Central memory CD8-positive, alpha-beta T cell (primary cell): ENCODE results near the gene MARK3.
"Not testable (repeated sequence)": the region's sequence is repeated elsewhere in the genome, so short reads cannot be mapped to it uniquely, and the experiment has no call there.

ENCODE experiments used
- ATAC-seq: fragments of 150-1000 bp; cut with Tn5 transposase; replicated peaks from 2 replicates; pipeline ENCODE4 v1.10.0; 2022; ENCODE audit warnings: mild to moderate bottlenecking, moderate FRiP score, moderate number of reproducible peaks; ENCODE audit not compliant: poor library complexity, severe bottlenecking; ENCODE audit errors: extremely low read depth
- DNase-seq, 2 donors: peaks; one replicate each; pipeline ENCODE4 v3.0.0; 2021; ENCODE audit warnings: low spot score in 2 of 2
- H3K27ac Mint-ChIP-seq: one replicate; pipeline ENCODE4 v1.8.0; 2022; ENCODE audit warnings: low read depth, mild to moderate bottlenecking, moderate library complexity, mixed read lengths
- H3K27me3 Mint-ChIP-seq: one replicate; pipeline ENCODE4 v1.8.0; 2022; ENCODE audit warnings: mixed read lengths
- H3K36me3 Mint-ChIP-seq: one replicate; pipeline ENCODE4 v1.8.0; 2022; ENCODE audit warnings: mild to moderate bottlenecking, moderate library complexity, mixed read lengths; ENCODE audit not compliant: insufficient read depth
- H3K4me1 Mint-ChIP-seq: one replicate; pipeline ENCODE4 v1.8.0; 2022; ENCODE audit warnings: mixed read lengths
- H3K4me3 Mint-ChIP-seq: one replicate; pipeline ENCODE4 v1.8.0; 2022; ENCODE audit warnings: mild to moderate bottlenecking, moderate library complexity, mixed read lengths
- H3K9me3 Mint-ChIP-seq: one replicate; pipeline ENCODE4 v1.8.0; 2022; ENCODE audit warnings: mixed read lengths

MARK3 gene

GRCh38 chr14:103510724-103511693 is 125.8 kb downstream of the MARK3 start:
- no peak for ATAC-seq
- no peak for DNase-seq
- H3K9me3 Mint-ChIP-seq = no peaks in the 10 kb centered on the region
- no peaks in the 10 kb centered on the region for H3K27me3 Mint-ChIP-seq
- peaks cover 8% of the 10 kb centered on the region for H3K4me1 Mint-ChIP-seq
- peak overlapping the region; percentile 57 for H3K27ac Mint-ChIP-seq
- H3K36me3 Mint-ChIP-seq = peaks cover 21% of the 10 kb centered on the region
- no peak overlapping the region for H3K4me3 Mint-ChIP-seq

GRCh38 chr14:103512180-103512579 is 127.0 kb downstream of the MARK3 start:
- not testable (repeated sequence) for H3K9me3 Mint-ChIP-seq, H3K27ac Mint-ChIP-seq, H3K4me1 Mint-ChIP-seq, H3K4me3 Mint-ChIP-seq, H3K27me3 Mint-ChIP-seq, ATAC-seq, DNase-seq
- H3K36me3 Mint-ChIP-seq = peaks cover 17% of the 10 kb centered on the region

- no peaks in the 10 kb centered on the region for H3K9me3 Mint-ChIP-seq
- DNase-seq (no peak), ATAC-seq (no peak)
- no peak overlapping the region for H3K4me3 Mint-ChIP-seq
- no peak overlapping the region for H3K27ac Mint-ChIP-seq
- peaks cover 8% of the 10 kb centered on the region for H3K4me1 Mint-ChIP-seq
- no peaks in the 10 kb centered on the region for H3K27me3 Mint-ChIP-seq
- H3K36me3 Mint-ChIP-seq = peaks cover 17% of the 10 kb centered on the region
These were observed 127.7 kb downstream of the MARK3 start for GRCh38 chr14:103512701-103513611.

- no peak for ATAC-seq
- H3K4me3 Mint-ChIP-seq = no peak overlapping the region
- peaks cover 18% of the 10 kb centered on the region for H3K4me1 Mint-ChIP-seq
- DNase-seq = no peak
- no peak overlapping the region for H3K27ac Mint-ChIP-seq
- H3K27me3 Mint-ChIP-seq = no peaks in the 10 kb centered on the region
- H3K9me3 Mint-ChIP-seq = no peaks in the 10 kb centered on the region
- peaks cover 13% of the 10 kb centered on the region for H3K36me3 Mint-ChIP-seq
These were observed 129.6 kb downstream of the MARK3 start for GRCh38 chr14:103514596-103515421.

- Mint-ChIP-seq H3K36me3 (peaks cover 14% of the 10 kb centered on the region), H3K9me3 (no peaks in the 10 kb centered on the region), H3K27ac (no peak overlapping the region), H3K27me3 (no peaks in the 10 kb centered on the region), H3K4me3 (no peak overlapping the region), H3K4me1 (peaks cover 18% of the 10 kb centered on the region)
- ATAC-seq = no peak
- DNase-seq = no peak
These were observed 131.4 kb downstream of the MARK3 start for GRCh38 chr14:103516426-103517173.

GRCh38 chr14:103517174-103517566 is 132.0 kb downstream of the MARK3 start:
- H3K36me3 Mint-ChIP-seq = peaks cover 10% of the 10 kb centered on the region
- no peak for DNase-seq
- H3K27me3 Mint-ChIP-seq = no peaks in the 10 kb centered on the region
- H3K9me3 Mint-ChIP-seq = no peaks in the 10 kb centered on the region
- peaks cover 18% of the 10 kb centered on the region for H3K4me1 Mint-ChIP-seq
- no peak for ATAC-seq
- H3K4me3 Mint-ChIP-seq = no peak overlapping the region
- H3K27ac Mint-ChIP-seq = no peak overlapping the region

- H3K9me3 Mint-ChIP-seq = no peaks in the 10 kb centered on the region
- H3K36me3 Mint-ChIP-seq = peaks cover 5% of the 10 kb centered on the region
- peaks cover 14% of the 10 kb centered on the region for H3K4me1 Mint-ChIP-seq
- DNase-seq = no peak
- H3K4me3 Mint-ChIP-seq = no peak overlapping the region
- H3K27ac Mint-ChIP-seq = no peak overlapping the region
- no peak for ATAC-seq
- H3K27me3 Mint-ChIP-seq = no peaks in the 10 kb centered on the region
These were observed 132.7 kb downstream of the MARK3 start for GRCh38 chr14:103517721-103518421.

- Mint-ChIP-seq H3K4me1 (peaks cover 14% of the 10 kb centered on the region), H3K27ac (no peak overlapping the region), H3K9me3 (no peaks in the 10 kb centered on the region), H3K4me3 (no peak overlapping the region), H3K36me3 (peaks cover 5% of the 10 kb centered on the region), H3K27me3 (no peaks in the 10 kb centered on the region)
- no peak for ATAC-seq
- peak; percentile 37 to 49 for DNase-seq
These were observed 133.3 kb downstream of the MARK3 start for GRCh38 chr14:103518422-103519042.

- peaks cover 14% of the 10 kb centered on the region for H3K4me1 Mint-ChIP-seq
- peak overlapping the region; percentile 60 for H3K4me3 Mint-ChIP-seq
- no peak for ATAC-seq
- no peaks in the 10 kb centered on the region for H3K27me3 Mint-ChIP-seq
- no peaks in the 10 kb centered on the region for H3K9me3 Mint-ChIP-seq
- no peak for DNase-seq
- H3K36me3 Mint-ChIP-seq = peaks cover 5% of the 10 kb centered on the region
- H3K27ac Mint-ChIP-seq = no peak overlapping the region
These were observed 134.0 kb downstream of the MARK3 start for GRCh38 chr14:103519043-103519836.

- no peaks in the 10 kb centered on the region for H3K9me3 Mint-ChIP-seq
These were observed 134.6 kb downstream of the MARK3 start for GRCh38 chr14:103519837-103520212.

More at GRCh38 chr14:103519837-103520212, 134.6 kb downstream of the MARK3 start:
- peaks cover 4% of the 10 kb centered on the region for H3K36me3 Mint-ChIP-seq
- peak overlapping the region; percentile 60 for H3K4me3 Mint-ChIP-seq
- ATAC-seq (no peak), DNase-seq (no peak)
- no peak overlapping the region for H3K27ac Mint-ChIP-seq
- no peaks in the 10 kb centered on the region for H3K27me3 Mint-ChIP-seq
- H3K4me1 Mint-ChIP-seq = peaks cover 11% of the 10 kb centered on the region
